Mucosa of stomach (tissue), 1 donor: ENCODE results near the gene SLK.

Experiments
- H3K27me3 ChIP-seq: one replicate; pipeline ENCODE4 v1.7.0; 2013; ENCODE audit warnings: mild to moderate bottlenecking, low read length; ENCODE audit not compliant: control insufficient read depth, insufficient read depth
- H3K36me3 ChIP-seq: one replicate; pipeline ENCODE4 v1.7.0; 2013; ENCODE audit warnings: low read length; ENCODE audit not compliant: control insufficient read depth, insufficient read depth
- H3K4me1 ChIP-seq: one replicate; pipeline ENCODE4 v1.7.0; 2013; ENCODE audit warnings: mild to moderate bottlenecking, low read length; ENCODE audit not compliant: control insufficient read depth, insufficient read depth
- H3K4me3 ChIP-seq: one replicate; pipeline ENCODE4 v1.7.0; 2013; ENCODE audit warnings: low read length
- H3K9ac ChIP-seq: one replicate; pipeline ENCODE4 v1.7.0; 2013; ENCODE audit warnings: mild to moderate bottlenecking, low read length, moderate library complexity
- H3K9me3 ChIP-seq: one replicate; pipeline ENCODE4 v1.7.0; 2013; ENCODE audit warnings: mild to moderate bottlenecking, low read length, moderate library complexity; ENCODE audit not compliant: control insufficient read depth
- donor health status: Pancreatic carcinoma.

The SLK gene

GRCh38 chr10:103929381-103929921 lies 37.5 kb upstream of the SLK start:
- no peaks in the 10 kb centered on the region for H3K9me3 ChIP-seq
- H3K9ac ChIP-seq = no peak overlapping the region
- H3K36me3 ChIP-seq = no peaks in the 10 kb centered on the region
- no peaks in the 10 kb centered on the region for H3K27me3 ChIP-seq
- peaks cover 25% of the 10 kb centered on the region for H3K4me1 ChIP-seq
- H3K4me3 ChIP-seq = no peak overlapping the region

DNA sequence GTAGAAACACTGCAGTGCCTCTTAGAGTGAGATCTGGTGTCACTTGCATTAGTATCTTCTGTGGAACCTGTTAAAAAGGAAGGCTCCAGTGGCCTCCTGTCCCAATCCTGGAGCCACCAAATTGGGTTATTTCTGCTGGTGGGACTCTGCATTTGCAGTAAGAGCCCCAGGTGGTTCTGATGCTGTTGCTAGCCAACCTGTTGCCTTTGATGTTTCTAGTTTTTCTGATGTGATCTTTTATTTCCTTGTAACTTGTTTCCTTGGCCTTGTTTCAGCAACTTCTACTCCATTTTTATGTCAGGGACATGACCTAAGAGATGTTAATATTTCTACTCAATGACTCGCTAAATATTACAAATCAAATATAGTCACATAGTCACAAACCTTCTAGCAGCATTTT lies 36.5 kb upstream of the SLK start:
- no peak overlapping the region for H3K4me3 ChIP-seq
- no peaks in the 10 kb centered on the region for H3K9me3 ChIP-seq
- no peaks in the 10 kb centered on the region for H3K27me3 ChIP-seq
- H3K4me1 ChIP-seq = peaks cover 25% of the 10 kb centered on the region
- H3K36me3 ChIP-seq = no peaks in the 10 kb centered on the region
- H3K9ac ChIP-seq = no peak overlapping the region

GRCh38 chr10:103930881-103931280 lies 36.1 kb upstream of the SLK start:
- Histone ChIP-seq H3K27me3 (no peaks in the 10 kb centered on the region), H3K4me1 (peaks cover 25% of the 10 kb centered on the region), H3K4me3 (no peak overlapping the region), H3K9ac (no peak overlapping the region), H3K9me3 (no peaks in the 10 kb centered on the region), H3K36me3 (no peaks in the 10 kb centered on the region)

GRCh38 chr10:103931603-103932002 lies 35.3 kb upstream of the SLK start:
- Histone ChIP-seq H3K9me3 (no peaks in the 10 kb centered on the region), H3K36me3 (no peaks in the 10 kb centered on the region), H3K9ac (no peak overlapping the region), H3K4me3 (no peak overlapping the region), H3K27me3 (no peaks in the 10 kb centered on the region), H3K4me1 (peaks cover 25% of the 10 kb centered on the region)

DNA sequence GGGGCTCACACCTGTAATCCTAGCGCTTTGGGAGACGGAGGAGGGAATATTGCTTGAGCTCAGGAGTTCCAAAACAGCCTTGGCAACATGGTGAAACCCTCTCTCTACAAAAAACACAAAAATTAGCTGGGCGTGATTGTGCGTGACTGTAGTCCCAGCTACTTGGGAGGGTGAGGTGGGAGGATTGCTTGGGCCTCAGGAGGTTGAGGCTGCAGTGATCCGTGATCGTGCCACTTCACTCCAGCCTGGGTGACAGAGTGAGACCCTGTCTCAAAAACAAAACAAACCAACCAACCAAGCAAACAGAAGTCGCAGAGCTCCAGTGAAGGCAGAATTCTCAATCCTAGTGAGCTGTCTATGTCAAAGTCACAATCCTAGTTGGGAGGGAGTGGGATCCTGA lies 34.7 kb upstream of the SLK start:
- no peaks in the 10 kb centered on the region for H3K9me3 ChIP-seq
- no peak overlapping the region for H3K4me3 ChIP-seq
- no peaks in the 10 kb centered on the region for H3K36me3 ChIP-seq
- H3K4me1 ChIP-seq = peaks cover 25% of the 10 kb centered on the region
- no peaks in the 10 kb centered on the region for H3K27me3 ChIP-seq
- H3K9ac ChIP-seq = no peak overlapping the region

DNA sequence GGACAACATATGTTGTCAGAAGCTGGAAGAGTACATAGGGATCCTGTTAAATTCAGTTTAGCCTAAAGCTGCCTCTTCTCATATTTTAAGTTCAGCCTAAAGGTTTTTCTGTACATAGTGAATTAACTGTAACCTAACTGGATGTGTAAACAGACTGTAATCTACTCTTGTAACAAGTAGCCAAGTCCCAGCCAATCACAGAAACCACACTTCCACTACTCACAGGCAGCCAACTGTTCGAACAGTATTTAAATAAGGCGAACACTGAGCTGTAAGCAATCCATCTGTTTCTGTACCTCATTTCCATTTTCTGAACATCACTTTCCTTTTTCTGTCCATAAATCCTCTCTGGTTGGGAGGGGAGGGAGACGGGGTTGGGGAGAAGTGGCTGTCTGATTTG lies 34.0 kb upstream of the SLK start:
- no peaks in the 10 kb centered on the region for H3K27me3 ChIP-seq
- peaks cover 25% of the 10 kb centered on the region for H3K4me1 ChIP-seq
- H3K9me3 ChIP-seq = no peaks in the 10 kb centered on the region
- no peaks in the 10 kb centered on the region for H3K36me3 ChIP-seq
- no peak overlapping the region for H3K4me3 ChIP-seq
- no peak overlapping the region for H3K9ac ChIP-seq

DNA sequence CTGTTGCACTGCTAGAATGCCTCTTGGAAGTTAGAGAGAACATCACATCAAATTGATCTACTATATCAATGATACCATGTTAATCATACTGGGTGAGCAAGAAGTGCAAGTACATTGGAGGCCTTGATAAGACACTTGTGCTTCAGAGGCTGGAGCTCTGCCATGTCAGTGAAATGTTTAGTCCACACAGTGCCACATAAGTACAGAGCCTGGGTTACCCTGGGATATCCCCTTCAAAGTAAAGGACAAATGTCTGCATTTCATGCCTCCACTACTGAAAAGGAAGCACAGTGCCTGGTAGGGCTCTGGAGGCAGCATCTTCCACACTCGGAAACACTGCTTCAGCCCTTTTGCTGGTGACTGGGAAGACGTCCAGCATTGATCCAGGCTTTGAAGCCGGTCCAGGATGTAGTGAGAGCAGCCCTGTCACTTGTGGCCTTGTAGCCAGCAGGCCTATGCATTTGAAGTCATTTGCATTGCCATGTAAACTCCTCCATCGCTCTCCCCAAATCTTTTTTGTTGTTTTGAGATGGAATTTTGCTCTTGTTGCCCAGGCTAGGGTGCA lies 33.3 kb upstream of the SLK start:
- Histone ChIP-seq H3K4me1 (peaks cover 25% of the 10 kb centered on the region), H3K4me3 (no peak overlapping the region), H3K36me3 (no peaks in the 10 kb centered on the region), H3K27me3 (no peaks in the 10 kb centered on the region), H3K9me3 (no peaks in the 10 kb centered on the region), H3K9ac (no peak overlapping the region)

- Histone ChIP-seq H3K4me1 (peaks cover 20% of the 10 kb centered on the region), H3K36me3 (no peaks in the 10 kb centered on the region), H3K9ac (no peak overlapping the region), H3K9me3 (no peaks in the 10 kb centered on the region), H3K4me3 (no peak overlapping the region), H3K27me3 (no peaks in the 10 kb centered on the region)
Measured at GRCh38 chr10:103934308-103934707, 32.6 kb upstream of the SLK start.

DNA sequence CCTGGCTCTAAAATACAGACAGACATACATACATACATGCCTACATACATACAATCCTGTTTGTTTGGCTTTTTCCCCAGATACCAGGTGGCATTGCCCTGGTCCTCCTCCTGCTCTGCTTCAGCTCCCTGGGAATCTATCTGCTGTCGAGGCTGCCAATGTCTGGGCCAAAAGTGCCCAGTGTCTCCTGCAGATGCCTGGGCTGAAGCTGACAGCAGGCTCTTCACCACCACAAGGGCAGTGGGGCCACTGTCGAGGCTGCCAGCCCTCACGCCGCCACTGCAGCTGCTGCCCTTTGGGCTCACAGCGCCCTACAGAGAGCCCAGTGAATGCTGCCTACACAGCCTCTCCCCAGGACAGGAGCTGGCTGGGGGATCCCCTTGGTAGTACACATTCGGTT lies 30.9 kb upstream of the SLK start:
- Histone ChIP-seq H3K9me3 (no peaks in the 10 kb centered on the region), H3K4me3 (no peak overlapping the region), H3K4me1 (peaks cover 16% of the 10 kb centered on the region), H3K27me3 (no peaks in the 10 kb centered on the region), H3K36me3 (no peaks in the 10 kb centered on the region), H3K9ac (no peak overlapping the region)

DNA sequence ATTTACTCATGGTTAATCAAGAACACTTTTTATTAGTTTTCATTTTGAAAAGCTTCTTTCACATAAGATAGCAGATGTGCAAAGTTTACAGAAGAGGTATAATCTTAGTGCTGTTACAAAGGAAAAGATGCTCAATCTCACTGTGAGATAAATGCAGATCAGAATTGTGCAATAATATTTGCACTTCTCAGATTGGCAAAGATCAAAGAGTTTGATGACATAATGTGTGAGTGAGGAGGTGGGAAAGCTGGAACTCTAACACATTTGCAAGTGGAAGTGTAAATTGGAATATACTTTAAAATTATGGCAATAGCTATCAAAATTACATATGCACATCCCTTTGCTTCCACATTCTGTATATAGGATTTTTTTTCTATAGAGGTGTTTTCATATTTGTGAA lies 27.4 kb upstream of the SLK start:
- H3K9me3 ChIP-seq = no peaks in the 10 kb centered on the region
- H3K4me1 ChIP-seq = no peaks in the 10 kb centered on the region
- H3K36me3 ChIP-seq = no peaks in the 10 kb centered on the region
- H3K4me3 ChIP-seq = no peak overlapping the region
- no peaks in the 10 kb centered on the region for H3K27me3 ChIP-seq
- H3K9ac ChIP-seq = no peak overlapping the region

GRCh38 chr10:103941801-103942200 lies 25.1 kb upstream of the SLK start:
- H3K27me3 ChIP-seq = no peaks in the 10 kb centered on the region
- H3K36me3 ChIP-seq = no peaks in the 10 kb centered on the region
- no peak overlapping the region for H3K4me3 ChIP-seq
- H3K9ac ChIP-seq = no peak overlapping the region
- no peaks in the 10 kb centered on the region for H3K9me3 ChIP-seq
- no peaks in the 10 kb centered on the region for H3K4me1 ChIP-seq

GRCh38 chr10:103942866-103943265 lies 24.1 kb upstream of the SLK start:
- no peak overlapping the region for H3K9ac ChIP-seq
- H3K4me3 ChIP-seq = no peak overlapping the region
- H3K36me3 ChIP-seq = no peaks in the 10 kb centered on the region
- no peaks in the 10 kb centered on the region for H3K9me3 ChIP-seq
- no peaks in the 10 kb centered on the region for H3K27me3 ChIP-seq
- no peaks in the 10 kb centered on the region for H3K4me1 ChIP-seq
